Stimulated activated CD8-positive, alpha-beta memory T cell treated with anti-CD3 and anti-CD28 coated beads, Interleukin-12 subunit alpha, Interleukin-12 subunit beta, amount 100 ng/mL, for 1 hour (primary cell): ENCODE results near the gene SEC23IP.

Source experiments
- DNase-seq: peaks from one replicate; pipeline ENCODE4 v3.0.0-alpha.2; 2020; ENCODE audit warnings: low read depth

The SEC23IP gene

DNA sequence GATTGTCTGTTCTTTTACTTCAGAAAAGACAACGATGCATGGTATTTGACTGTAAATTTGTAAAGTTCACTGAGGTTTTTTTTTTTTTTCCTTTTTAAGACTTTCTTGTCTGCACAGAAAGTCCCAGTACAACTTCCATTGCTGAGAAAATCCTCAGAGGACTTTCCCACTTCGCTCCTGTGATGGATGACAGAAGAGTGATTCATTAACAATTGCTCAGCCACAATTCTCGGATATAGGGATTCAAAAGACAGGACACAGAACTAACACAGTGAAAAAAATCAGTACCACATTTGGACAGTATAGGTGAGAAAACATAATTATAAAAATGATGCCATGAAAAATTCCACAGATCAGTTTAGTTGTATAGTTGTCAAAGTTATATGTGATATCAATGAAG, 48.0 kb downstream of the SEC23IP start:
- DNase-seq: no peak

- DNase-seq: no peak
Measured at GRCh38 chr10:119942973-119943372, 50.4 kb downstream of the SEC23IP start.

DNA sequence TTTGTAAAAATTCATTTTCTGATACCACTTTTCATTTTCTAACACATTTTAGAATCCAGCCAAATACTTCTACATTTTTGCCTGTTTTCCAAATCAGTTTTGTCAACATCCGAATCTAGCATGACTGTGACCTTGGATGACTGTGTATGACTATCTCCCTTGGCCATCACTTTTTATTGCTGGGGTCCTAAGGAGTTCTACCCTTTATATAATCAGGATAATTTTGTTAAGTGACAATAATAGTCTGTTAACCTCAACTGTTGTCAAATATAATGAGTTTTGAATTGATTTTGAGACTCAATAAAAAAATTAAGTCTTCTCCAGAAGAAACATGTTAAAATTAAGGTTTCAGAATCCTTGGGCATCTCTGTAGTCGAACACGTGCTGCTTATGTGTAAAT, 53.3 kb downstream of the SEC23IP start:
- no peak for DNase-seq

DNA sequence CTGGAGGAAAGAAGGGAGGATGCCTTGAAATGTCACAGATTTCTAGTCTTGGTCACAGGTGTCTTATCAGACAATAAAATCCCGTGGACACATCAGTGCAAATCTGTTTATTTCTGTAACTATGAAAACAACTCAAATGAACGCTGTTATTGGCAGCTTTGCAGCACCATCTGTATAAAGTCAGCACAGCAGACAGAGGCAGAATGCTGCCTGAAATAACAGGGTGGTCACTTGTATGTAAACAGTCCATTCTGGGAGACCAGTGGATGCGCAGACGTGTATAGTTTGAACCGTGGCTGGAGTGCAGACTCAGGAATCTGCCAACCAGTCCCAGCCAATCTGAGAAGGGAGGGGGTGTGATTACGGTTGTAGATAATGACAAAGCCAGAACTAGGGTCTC, 54.8 kb downstream of the SEC23IP start:
- DNase-seq: no peak

GRCh38 chr10:119957451-119957850, 64.9 kb downstream of the SEC23IP start:
- DNase-seq: no peak

DNA sequence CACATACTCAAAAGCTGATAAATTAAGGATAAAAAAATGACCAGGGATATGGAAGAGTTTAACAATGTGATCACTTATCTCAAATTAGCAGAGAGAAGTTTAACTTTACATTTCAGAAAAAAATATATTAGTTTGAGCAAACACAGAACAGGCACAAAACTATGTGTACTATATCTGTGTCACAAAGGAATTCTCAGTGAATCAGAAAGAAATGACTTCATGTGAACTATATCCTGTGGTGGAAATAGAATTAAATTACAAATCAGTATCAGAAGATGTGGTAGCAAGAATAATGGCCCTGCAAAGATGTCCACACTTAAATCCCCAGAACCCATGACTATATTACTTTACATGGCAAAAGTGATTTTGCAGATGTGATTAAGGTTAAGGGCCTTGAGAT, 70.3 kb downstream of the SEC23IP start:
- no peak for DNase-seq

DNA sequence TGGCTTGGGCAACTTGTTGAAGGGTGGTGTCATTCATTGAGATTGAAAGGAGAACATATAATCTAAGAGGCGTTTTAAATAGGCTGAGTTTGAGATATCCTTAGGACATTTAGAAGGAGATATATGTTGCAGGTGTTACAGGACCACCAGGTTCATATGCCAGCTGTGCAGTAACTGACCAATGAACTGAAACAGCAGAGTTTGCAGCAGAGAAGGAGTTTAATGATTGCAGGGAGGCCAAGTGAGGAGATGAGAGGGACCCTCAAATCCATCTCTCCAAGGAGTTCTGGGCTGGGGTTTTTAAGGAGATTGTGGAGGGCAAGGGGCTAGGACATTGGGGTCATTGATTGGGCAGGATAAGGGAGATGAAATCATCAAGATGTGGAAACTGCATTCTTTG, 74.5 kb downstream of the SEC23IP start:
- DNase-seq: no peak

DNA sequence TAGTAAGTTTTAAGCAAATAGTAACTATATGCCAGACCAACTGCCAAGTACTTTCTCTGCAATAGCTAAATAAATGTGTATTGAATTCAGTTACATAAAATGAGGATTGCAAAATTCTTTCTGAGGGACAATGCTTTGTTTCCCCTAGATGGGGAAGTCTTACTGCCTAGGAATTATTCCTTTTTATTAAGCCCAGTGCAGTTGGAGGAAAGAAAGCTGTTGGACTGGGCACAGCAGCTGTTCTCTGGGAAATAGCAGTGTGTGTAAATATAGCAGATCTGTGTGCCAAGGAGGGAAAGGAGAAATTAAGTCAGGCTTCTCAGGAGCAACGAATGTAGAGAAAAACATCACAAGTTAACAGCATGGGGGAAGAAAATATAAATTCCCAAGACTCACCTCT, 77.1 kb downstream of the SEC23IP start:
- DNase-seq: no peak

GRCh38 chr10:119970107-119970506, 77.6 kb downstream of the SEC23IP start:
- DNase-seq: no peak

- no peak for DNase-seq
Measured at GRCh38 chr10:119970963-119971362, 78.4 kb downstream of the SEC23IP start.

GRCh38 chr10:119973281-119973680, 80.8 kb downstream of the SEC23IP start:
- no peak for DNase-seq

DNA sequence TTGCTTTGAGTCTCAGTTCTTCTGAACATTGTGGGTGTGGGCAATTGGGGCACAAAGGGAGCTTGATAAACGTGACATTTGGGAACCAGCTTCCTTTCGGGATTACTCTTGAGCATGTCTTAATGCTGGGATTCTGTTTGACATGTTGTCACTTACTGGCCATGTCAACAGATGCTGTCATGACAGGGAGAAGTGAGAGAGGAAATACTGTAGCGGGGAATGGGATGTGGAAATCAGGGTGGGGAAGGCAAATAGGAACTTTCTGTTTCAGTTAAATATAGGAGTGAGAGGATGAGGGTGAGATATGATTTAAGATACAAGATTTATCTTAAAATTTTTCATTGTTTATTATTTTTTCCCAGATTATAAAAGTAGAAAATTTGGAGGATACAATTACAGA, 83.9 kb downstream of the SEC23IP start:
- DNase-seq: no peak

DNA sequence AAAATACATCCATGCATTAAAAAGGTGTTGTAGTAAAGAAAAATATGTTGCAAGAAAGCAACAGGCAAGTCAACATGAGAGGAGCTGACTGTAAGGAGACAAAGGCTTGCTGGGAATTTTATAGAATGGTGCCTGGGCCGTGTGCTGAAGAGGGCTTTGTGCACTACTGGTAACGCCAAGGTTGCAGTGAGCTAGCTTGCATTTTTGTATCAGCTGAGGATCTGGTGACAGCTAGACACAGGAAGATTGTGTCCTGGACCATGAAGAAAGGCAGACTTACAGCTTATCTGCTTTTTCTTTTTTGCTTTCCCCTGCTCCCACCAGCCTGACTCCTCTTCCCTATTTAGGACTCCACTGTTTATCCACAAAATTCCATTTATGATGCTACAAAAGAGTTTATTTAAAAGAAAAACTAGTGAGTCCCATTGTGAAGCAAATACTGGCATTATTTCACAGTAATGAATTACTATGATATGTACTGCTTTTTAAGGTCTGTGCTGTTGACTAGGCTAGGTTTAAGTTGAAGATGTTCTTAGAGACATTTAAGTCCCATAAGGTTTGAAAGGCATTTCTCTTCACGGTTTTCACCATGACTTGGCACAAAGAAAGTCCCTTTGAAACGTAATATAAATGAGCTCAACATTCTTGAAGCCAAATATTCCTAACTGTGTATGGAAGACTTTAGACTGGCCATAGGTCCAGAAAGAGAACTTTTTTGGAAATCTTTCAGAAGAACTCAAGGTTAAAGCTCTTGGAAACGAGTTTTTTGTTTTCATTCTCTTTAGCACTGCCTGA, 88.6 kb downstream of the SEC23IP start:
- no peak for DNase-seq

DNA sequence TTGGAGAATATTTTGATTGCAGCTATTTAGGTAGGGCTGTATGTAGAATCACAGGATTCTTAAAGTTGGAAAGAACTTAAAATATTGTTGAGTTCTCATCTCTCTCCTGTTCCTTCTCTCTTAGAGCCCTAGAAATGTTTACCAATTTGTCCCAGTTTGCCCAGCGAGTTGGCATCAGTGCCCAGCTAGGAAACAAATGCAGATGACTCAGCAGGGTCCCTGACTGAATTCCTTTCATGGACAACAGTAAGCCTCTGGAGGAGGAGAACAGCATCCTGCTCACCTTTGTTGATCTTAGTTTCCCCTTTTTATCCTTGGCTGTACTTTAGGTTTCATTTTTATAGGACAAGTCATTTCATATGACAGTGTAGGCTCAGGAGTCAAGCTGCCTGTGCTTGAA, 89.3 kb downstream of the SEC23IP start:
- DNase-seq: no peak

GRCh38 chr10:119988333-119988732, 95.8 kb downstream of the SEC23IP start:
- no peak for DNase-seq

DNA sequence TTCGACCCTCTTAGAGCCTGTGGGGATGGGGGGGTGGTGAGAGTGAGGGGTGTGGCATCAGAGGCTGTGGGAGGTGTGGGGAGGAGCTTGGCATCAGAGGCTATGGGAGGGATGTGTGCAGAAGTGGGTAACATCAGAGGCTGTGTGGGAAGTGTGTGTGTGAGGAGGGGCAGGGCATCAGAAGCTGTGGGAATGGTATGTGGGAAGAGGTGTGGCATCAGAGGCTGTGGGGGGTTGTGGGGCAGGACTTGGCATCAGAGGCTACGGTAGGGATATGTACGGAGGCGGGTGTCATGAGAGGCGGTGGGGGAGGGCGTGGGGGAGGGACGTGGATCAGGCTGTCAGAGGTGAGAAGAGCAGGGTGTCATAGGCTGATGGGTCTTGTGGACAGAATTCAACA, 97.4 kb downstream of the SEC23IP start:
- no peak for DNase-seq

DNA sequence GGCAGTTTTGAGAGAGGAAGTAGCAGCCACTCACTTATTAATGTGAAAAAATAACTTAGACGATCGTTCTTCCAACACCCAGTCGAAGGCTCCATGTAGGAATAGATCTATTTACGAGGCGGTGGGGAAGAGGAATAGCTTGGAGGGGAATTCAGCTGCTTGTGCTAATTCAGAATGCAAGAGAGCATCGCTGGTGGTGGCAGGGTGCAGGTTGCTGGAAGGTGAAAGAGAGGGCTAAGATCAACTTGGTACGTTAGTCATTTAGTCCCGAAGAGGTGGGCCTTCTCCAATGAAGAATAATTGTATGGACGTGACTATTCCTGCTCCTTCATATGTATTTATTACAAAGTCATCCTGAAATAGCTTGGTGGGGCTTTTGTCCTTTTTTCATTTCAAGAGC, 98.5 kb downstream of the SEC23IP start:
- no peak for DNase-seq

DNA sequence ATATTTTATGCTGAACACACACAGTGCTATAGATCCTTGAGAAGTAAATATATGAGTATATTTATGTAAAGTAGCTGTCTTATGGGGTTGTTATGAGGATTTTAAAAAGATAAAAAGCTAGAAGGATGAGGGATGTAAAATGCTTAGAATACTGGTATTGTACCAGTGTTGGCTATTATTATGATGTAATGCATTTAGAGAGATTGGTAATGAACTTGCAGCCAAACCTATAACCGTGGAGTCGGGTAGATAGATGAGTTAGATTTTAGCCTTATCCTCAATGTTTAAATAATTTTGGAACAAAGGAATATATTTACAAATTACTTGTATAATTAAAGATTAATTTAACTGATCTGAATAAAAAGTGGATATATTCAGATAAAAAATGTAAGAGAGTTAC, 99.3 kb downstream of the SEC23IP start:
- no peak for DNase-seq
